K562 (cell line): Measurements from ENCODE around the gene ATL2. TPM values are rescaled to one million over a fixed set of nuclear protein-coding genes. Genes with fewer than 3 reads are reported as not detected.

Experiments used
- C11orf30 ChIP-seq: fragments of 450-650 bp; IDR thresholded peaks from 2 replicates; pipeline ENCODE4 v1.6.1; 2016; ENCODE audit warnings: low read depth, mild to moderate bottlenecking
- JUND ChIP-seq, 2 experiments: IDR thresholded peaks; 2 replicates in 1 of 2; 3 replicates in 1 of 2; pipeline ENCODE4 v1.6.1; 2011; ENCODE audit warnings: borderline replicate concordance in 2 of 2, low read depth in 2 of 2, low read length in 2 of 2, improper control_type of control experiment in 1 of 2, missing biosample characterization in 1 of 2, missing genetic modification characterization in 1 of 2, missing genetic modification reagents in 1 of 2
- KLF16 ChIP-seq: IDR thresholded peaks from 2 replicates; pipeline ENCODE4 v1.6.1; 2016; ENCODE audit warnings: antibody characterized with exemption
- MAFG ChIP-seq: fragments of 450-650 bp; conservative IDR thresholded peaks from 2 replicates; pipeline ENCODE4 v1.6.1; 2016; ENCODE audit warnings: missing genetic modification characterization, missing compliant biosample characterization
- MYC ChIP-seq, 2 experiments: fragments of 250-450 bp in 1 of 2; sonication (Bioruptor Pico) in 1 of 2; IDR thresholded peaks; 2 replicates each; pipeline versions ENCODE4 v1.5.1 to v1.6.1; 2012 to 2021; ENCODE audit warnings: low read depth in 2 of 2, borderline replicate concordance in 1 of 2, improper control_type of control experiment in 1 of 2, low read length in 1 of 2, mild to moderate bottlenecking in 1 of 2, moderate library complexity in 1 of 2
- SMC3 ChIP-seq: conservative IDR thresholded peaks from 2 replicates; pipeline ENCODE4 v1.6.1; 2011; ENCODE audit warnings: low read depth, low read length, improper control_type of control experiment; ENCODE audit not compliant: insufficient read depth
- ZNF316 ChIP-seq: fragments of 450-650 bp; IDR thresholded peaks from 2 replicates; pipeline ENCODE4 v1.6.1; 2016
- polyA plus RNA-seq, 8 experiments: library from polyadenylated mRNA; depleted of rRNA in 4 of 8; stranded (reverse) in 5 of 8; unstranded in 3 of 8; fragments of >200 nt; fragmentation: Nextera tagmentation in 2 of 8; fragmentation: Illumina TruSeq in 1 of 8; extraction: Ambion mirVana in 2 of 8; extraction: Trizol in 1 of 8; gene quantifications; 2 replicates each; pipeline versions ENCODE4 v1.2.1 to v1.2.3, GENCODE V29; 2011 to 2014; ENCODE audit warnings: inconsistent platforms in 1 of 8, missing spikeins in 1 of 8
- total RNA-seq, 7 experiments: library from RNA; depleted of rRNA in 6 of 7; stranded (reverse); fragments of >200 nt in 6 of 7; fragmentation: Illumina TruSeq in 2 of 7; extraction: Trizol in 2 of 7; gene quantifications; 2 replicates each; pipeline versions ENCODE4 v1.2.1 to v1.2.3, GENCODE V29; 2011 to 2021; ENCODE audit warnings: low replicate concordance in 1 of 7
- TF ChIP-seq, protein P1 (sequence below), 2 experiments: fragments of 150-350 bp in 1 of 2; IDR thresholded peaks; 2 replicates each; pipeline ENCODE4 v1.6.1; 2012 to 2016; ENCODE audit warnings: low read depth in 2 of 2, low read length in 2 of 2, mild to moderate bottlenecking in 1 of 2, moderate library complexity in 1 of 2
- TF ChIP-seq, protein P2 (sequence below), 3 experiments: IDR thresholded peaks in 2 of 3; conservative IDR thresholded peaks in 1 of 3; 2 replicates each; pipeline ENCODE4 v1.5.1; 2011 to 2012; ENCODE audit warnings: low read length in 3 of 3, mild to moderate bottlenecking in 3 of 3, control low read depth in 2 of 3, improper control_type of control experiment in 1 of 3, inconsistent platforms in 1 of 3, low read depth in 1 of 3, mixed read lengths in 1 of 3, moderate library complexity in 1 of 3; ENCODE audit not compliant: insufficient read depth in 2 of 3
- TF ChIP-seq, protein P3 (sequence below): sonication (generic); formaldehyde crosslinking; IDR thresholded peaks from 2 replicates; pipeline ENCODE4 v1.8.1; 2023; ENCODE audit warnings: mild to moderate bottlenecking, missing genetic modification reagents
- TF ChIP-seq, protein P4 (sequence below): fragments of 450-650 bp; formaldehyde crosslinking; IDR thresholded peaks from 2 replicates; pipeline ENCODE4 v1.4.0; 2020; ENCODE audit warnings: mild to moderate bottlenecking, moderate library complexity
- TF ChIP-seq, protein P5 (sequence below), 2 experiments: fragments of 450-650 bp; conservative IDR thresholded peaks; 2 replicates each; pipeline ENCODE4 v1.6.1; 2017; ENCODE audit warnings: mild to moderate bottlenecking in 2 of 2, moderate library complexity in 2 of 2

ATL2 gene
- total and polyA plus RNA-seq, 9 of the 15 experiments (the other 6 are each of a cell fraction or from before 2014, with no cell fraction given): 12.0 to 80.8 (median 70.2) TPM

DNA sequence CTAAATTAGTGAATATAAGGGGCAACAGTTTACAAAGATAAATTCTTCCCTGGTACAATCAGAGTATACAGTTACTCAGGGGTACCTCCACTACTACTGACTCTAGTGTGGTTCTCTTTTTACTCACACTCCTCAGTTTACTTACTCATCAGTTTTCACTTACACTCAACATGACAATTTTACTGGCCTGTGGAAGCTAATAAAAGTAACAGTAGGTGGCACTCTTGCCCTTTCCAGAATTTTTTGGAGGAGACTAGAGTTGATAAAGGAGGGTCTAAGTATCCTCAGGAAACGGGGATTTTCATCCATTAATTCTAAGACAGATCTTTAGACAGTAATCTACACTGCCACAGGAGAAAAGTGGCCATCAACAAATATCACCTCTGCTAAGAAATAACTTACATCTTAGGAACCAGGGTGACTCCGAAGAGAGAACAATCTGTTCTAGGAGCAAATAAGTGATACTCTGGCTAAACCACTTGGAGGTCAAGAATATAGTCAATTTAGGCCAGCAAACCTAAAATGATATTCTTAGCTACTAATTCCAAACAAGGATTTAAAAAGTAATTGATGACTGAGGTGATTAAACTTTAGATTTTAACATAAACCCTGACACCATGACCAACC lies 61.3 kb downstream of the ATL2 start (continued):
- TF ChIP-seq JUND (IDR thresholded peaks at IDR 0.05; ENCODE audit: borderline replicate concordance, low read depth, low read length) (no peak), JUND (tag; IDR thresholded peaks at IDR 0.05; ENCODE audit: borderline replicate concordance, low read depth, low read length) (no peak), KLF16 (0 out of 2 replicates have a peak, but pooled peaks have one; percentile 7), C11orf30 (peak; percentile 85), SMC3 (peak; percentile 55; the same call in 1 of the 2 replicates), MAFG (tag) (peak; percentile 83), ZNF316 (peak; percentile 93), MYC (IDR thresholded peaks at IDR 0.05; ENCODE audit: low read depth, low read length) (no peak), MYC (CRISPR knock-in tag; IDR thresholded peaks at IDR 0.05; ENCODE audit: borderline replicate concordance, low read depth) (no peak)
- TF ChIP-seq, protein P1, sequence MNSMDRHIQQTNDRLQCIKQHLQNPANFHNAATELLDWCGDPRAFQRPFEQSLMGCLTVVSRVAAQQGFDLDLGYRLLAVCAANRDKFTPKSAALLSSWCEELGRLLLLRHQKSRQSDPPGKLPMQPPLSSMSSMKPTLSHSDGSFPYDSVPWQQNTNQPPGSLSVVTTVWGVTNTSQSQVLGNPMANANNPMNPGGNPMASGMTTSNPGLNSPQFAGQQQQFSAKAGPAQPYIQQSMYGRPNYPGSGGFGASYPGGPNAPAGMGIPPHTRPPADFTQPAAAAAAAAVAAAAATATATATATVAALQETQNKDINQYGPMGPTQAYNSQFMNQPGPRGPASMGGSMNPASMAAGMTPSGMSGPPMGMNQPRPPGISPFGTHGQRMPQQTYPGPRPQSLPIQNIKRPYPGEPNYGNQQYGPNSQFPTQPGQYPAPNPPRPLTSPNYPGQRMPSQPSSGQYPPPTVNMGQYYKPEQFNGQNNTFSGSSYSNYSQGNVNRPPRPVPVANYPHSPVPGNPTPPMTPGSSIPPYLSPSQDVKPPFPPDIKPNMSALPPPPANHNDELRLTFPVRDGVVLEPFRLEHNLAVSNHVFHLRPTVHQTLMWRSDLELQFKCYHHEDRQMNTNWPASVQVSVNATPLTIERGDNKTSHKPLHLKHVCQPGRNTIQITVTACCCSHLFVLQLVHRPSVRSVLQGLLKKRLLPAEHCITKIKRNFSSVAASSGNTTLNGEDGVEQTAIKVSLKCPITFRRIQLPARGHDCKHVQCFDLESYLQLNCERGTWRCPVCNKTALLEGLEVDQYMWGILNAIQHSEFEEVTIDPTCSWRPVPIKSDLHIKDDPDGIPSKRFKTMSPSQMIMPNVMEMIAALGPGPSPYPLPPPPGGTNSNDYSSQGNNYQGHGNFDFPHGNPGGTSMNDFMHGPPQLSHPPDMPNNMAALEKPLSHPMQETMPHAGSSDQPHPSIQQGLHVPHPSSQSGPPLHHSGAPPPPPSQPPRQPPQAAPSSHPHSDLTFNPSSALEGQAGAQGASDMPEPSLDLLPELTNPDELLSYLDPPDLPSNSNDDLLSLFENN (IDR thresholded peaks at IDR 0.05; ENCODE audit: low read depth in 2 of 2, low read length in 2 of 2): no peak
- TF ChIP-seq, protein P2, sequence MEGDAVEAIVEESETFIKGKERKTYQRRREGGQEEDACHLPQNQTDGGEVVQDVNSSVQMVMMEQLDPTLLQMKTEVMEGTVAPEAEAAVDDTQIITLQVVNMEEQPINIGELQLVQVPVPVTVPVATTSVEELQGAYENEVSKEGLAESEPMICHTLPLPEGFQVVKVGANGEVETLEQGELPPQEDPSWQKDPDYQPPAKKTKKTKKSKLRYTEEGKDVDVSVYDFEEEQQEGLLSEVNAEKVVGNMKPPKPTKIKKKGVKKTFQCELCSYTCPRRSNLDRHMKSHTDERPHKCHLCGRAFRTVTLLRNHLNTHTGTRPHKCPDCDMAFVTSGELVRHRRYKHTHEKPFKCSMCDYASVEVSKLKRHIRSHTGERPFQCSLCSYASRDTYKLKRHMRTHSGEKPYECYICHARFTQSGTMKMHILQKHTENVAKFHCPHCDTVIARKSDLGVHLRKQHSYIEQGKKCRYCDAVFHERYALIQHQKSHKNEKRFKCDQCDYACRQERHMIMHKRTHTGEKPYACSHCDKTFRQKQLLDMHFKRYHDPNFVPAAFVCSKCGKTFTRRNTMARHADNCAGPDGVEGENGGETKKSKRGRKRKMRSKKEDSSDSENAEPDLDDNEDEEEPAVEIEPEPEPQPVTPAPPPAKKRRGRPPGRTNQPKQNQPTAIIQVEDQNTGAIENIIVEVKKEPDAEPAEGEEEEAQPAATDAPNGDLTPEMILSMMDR (IDR thresholded peaks at IDR 0.05 in 2 of 3, conservative IDR thresholded peaks at IDR 0.05 in 1 of 3; ENCODE audit: insufficient read depth in 2 of 3, low read depth in 1 of 3, low read length in 3 of 3): peak; percentile 49 to 82 (median 62); a peak in 5 of 6 replicates
- TF ChIP-seq, protein P3, sequence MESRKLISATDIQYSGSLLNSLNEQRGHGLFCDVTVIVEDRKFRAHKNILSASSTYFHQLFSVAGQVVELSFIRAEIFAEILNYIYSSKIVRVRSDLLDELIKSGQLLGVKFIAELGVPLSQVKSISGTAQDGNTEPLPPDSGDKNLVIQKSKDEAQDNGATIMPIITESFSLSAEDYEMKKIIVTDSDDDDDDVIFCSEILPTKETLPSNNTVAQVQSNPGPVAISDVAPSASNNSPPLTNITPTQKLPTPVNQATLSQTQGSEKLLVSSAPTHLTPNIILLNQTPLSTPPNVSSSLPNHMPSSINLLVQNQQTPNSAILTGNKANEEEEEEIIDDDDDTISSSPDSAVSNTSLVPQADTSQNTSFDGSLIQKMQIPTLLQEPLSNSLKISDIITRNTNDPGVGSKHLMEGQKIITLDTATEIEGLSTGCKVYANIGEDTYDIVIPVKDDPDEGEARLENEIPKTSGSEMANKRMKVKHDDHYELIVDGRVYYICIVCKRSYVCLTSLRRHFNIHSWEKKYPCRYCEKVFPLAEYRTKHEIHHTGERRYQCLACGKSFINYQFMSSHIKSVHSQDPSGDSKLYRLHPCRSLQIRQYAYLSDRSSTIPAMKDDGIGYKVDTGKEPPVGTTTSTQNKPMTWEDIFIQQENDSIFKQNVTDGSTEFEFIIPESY (CRISPR knock-in tag): no peak
- TF ChIP-seq, protein P4, sequence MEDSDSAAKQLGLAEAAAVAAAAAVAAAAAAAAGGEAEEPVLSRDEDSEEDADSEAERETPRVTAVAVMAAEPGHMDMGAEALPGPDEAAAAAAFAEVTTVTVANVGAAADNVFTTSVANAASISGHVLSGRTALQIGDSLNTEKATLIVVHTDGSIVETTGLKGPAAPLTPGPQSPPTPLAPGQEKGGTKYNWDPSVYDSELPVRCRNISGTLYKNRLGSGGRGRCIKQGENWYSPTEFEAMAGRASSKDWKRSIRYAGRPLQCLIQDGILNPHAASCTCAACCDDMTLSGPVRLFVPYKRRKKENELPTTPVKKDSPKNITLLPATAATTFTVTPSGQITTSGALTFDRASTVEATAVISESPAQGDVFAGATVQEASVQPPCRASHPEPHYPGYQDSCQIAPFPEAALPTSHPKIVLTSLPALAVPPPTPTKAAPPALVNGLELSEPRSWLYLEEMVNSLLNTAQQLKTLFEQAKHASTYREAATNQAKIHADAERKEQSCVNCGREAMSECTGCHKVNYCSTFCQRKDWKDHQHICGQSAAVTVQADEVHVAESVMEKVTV (CRISPR knock-in tag): peak; percentile 73
- TF ChIP-seq, protein P5, sequence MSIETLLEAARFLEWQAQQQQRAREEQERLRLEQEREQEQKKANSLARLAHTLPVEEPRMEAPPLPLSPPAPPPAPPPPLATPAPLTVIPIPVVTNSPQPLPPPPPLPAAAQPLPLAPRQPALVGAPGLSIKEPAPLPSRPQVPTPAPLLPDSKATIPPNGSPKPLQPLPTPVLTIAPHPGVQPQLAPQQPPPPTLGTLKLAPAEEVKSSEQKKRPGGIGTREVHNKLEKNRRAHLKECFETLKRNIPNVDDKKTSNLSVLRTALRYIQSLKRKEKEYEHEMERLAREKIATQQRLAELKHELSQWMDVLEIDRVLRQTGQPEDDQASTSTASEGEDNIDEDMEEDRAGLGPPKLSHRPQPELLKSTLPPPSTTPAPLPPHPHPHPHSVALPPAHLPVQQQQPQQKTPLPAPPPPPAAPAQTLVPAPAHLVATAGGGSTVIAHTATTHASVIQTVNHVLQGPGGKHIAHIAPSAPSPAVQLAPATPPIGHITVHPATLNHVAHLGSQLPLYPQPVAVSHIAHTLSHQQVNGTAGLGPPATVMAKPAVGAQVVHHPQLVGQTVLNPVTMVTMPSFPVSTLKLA (conservative IDR thresholded peaks at IDR 0.05): 0 out of 4 replicates have a peak, but pooled peaks of 1 of the 2 experiments have one; percentile 18
